ENCODE results near the gene S100Z.

Gene S100Z

DNA sequence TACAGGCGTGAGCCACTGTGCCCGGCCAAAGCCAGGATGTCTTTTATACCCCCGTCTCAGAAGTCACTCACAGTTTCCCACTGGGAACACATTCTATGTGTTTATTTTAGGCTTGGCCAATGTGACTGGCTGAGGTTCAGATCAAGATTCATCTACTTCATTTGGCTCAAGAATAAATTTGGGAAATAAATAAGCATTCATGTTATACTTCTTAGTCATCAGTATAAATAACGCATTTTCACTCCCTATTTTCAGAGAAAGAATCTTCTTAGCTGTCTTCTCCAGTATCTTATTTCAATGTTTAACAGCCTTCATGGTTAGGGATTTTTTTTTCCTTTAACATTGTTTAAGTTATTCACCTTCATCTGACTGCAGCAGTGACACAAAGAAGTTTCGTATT lies 11.8 kb downstream of the S100Z start:
- DNase-seq (ENCODE audit: low read depth in 1 of 2, low spot score in 1 of 2): no peak
- Histone ChIP-seq H3K4me3 (replicated peaks; ENCODE audit: insufficient read depth, low read length) (no peak overlapping the region), H3K27ac (replicated peaks) (no peak overlapping the region), H3K27me3 (ENCODE audit: insufficient read depth, poor library complexity, severe bottlenecking) (no peaks in the 10 kb centered on the region)
- no peak for TF ChIP-seq SPI1 (IDR thresholded peaks at IDR 0.05; ENCODE audit: borderline replicate concordance, low read depth)
- TF ChIP-seq REST (IDR thresholded peaks at IDR 0.05; ENCODE audit: insufficient replicate concordance, low read depth): no peak
- TF ChIP-seq, protein P1, sequence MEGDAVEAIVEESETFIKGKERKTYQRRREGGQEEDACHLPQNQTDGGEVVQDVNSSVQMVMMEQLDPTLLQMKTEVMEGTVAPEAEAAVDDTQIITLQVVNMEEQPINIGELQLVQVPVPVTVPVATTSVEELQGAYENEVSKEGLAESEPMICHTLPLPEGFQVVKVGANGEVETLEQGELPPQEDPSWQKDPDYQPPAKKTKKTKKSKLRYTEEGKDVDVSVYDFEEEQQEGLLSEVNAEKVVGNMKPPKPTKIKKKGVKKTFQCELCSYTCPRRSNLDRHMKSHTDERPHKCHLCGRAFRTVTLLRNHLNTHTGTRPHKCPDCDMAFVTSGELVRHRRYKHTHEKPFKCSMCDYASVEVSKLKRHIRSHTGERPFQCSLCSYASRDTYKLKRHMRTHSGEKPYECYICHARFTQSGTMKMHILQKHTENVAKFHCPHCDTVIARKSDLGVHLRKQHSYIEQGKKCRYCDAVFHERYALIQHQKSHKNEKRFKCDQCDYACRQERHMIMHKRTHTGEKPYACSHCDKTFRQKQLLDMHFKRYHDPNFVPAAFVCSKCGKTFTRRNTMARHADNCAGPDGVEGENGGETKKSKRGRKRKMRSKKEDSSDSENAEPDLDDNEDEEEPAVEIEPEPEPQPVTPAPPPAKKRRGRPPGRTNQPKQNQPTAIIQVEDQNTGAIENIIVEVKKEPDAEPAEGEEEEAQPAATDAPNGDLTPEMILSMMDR (IDR thresholded peaks at IDR 0.05; ENCODE audit: insufficient read depth, low read length): no peak
- TF ChIP-seq GABPA (IDR thresholded peaks at IDR 0.05; ENCODE audit: low read depth): no peak
- TF ChIP-seq POLR2AphosphoS5 (IDR thresholded peaks at IDR 0.05; ENCODE audit: low read depth): no peak

DNA sequence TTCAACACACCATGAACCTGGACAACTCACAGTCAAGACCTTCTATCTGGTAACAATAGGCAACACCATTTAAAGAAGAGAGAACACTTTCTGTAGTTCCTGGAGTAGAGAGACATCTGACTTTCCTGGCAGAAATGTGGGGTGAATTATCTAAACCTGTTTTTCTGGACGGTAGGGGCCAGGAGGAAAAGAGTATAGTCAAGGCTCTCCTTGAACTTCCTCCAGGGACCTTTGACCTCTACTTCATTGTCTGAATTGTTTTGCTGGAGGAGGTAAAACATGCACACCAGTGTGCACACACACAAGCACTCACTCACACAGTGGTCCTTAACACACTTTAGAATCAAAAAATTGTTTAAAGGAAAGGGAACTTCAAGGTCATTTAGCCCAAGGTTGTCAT lies 13.2 kb downstream of the S100Z start:
- H3K4me3 ChIP-seq (replicated peaks; ENCODE audit: insufficient read depth, low read length): no peak overlapping the region
- H3K27ac ChIP-seq (replicated peaks): no peak overlapping the region
- no peak for TF ChIP-seq GABPA (IDR thresholded peaks at IDR 0.05; ENCODE audit: low read depth)
- H3K27me3 ChIP-seq (ENCODE audit: insufficient read depth, poor library complexity, severe bottlenecking): no peaks in the 10 kb centered on the region
- no peak for DNase-seq (ENCODE audit: low read depth in 1 of 2, low spot score in 1 of 2)

DNA sequence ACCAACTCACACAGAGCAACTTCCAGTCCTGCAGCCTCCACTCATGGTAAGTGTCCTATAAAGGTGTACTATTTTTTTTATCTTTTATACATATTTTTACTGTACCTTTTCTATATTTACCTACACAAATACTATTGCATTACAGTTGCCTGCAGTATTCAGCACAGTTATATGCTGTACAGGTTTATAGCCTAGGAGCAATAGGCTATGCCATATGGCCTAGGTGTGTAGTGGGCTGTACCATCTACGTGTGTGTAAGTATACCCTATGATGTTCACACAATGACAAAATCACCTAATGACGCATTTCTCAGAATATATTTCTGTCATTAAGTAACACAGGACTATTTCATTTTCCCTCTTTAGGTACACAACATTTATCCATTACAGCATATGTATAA lies 16.7 kb downstream of the S100Z start:
- Histone ChIP-seq H3K27ac (replicated peaks) (no peak overlapping the region), H3K4me3 (replicated peaks; ENCODE audit: insufficient read depth, low read length) (no peak overlapping the region), H3K27me3 (ENCODE audit: insufficient read depth, poor library complexity, severe bottlenecking) (no peaks in the 10 kb centered on the region)
- DNase-seq (ENCODE audit: low read depth in 1 of 2, low spot score in 1 of 2): no peak
- TF ChIP-seq POLR2AphosphoS5 (IDR thresholded peaks at IDR 0.05; ENCODE audit: low read depth) (no peak), SPI1 (IDR thresholded peaks at IDR 0.05; ENCODE audit: borderline replicate concordance, low read depth) (no peak), GABPA (IDR thresholded peaks at IDR 0.05; ENCODE audit: low read depth) (no peak), REST (IDR thresholded peaks at IDR 0.05; ENCODE audit: insufficient replicate concordance, low read depth) (no peak)
- TF ChIP-seq, protein P1 (IDR thresholded peaks at IDR 0.05; ENCODE audit: insufficient read depth, low read length): no peak

- H3K27me3 ChIP-seq (ENCODE audit: insufficient read depth, poor library complexity, severe bottlenecking): no peaks in the 10 kb centered on the region
- no peak overlapping the region for H3K27ac ChIP-seq (replicated peaks)
- TF ChIP-seq REST (IDR thresholded peaks at IDR 0.05; ENCODE audit: insufficient replicate concordance, low read depth): no peak
- no peak for TF ChIP-seq POLR2AphosphoS5 (IDR thresholded peaks at IDR 0.05; ENCODE audit: low read depth)
- no peak overlapping the region for H3K4me3 ChIP-seq (replicated peaks; ENCODE audit: insufficient read depth, low read length)
- DNase-seq (ENCODE audit: low read depth in 1 of 2, low spot score in 1 of 2): no peak
These were observed 17.2 kb downstream of the S100Z start for GRCh38 chr5:76867038-76867437.

Data from HL-60 (cell line).